Thyroid gland (tissue), 4 donors: Measurements from ENCODE around the gene TRAF7.
"Not testable (repeated sequence)": the region's sequence is repeated elsewhere in the genome, so short reads cannot be mapped to it uniquely, and the experiment has no call there.

Source experiments
- CTCF ChIP-seq, 6 experiments: fragments of 200-600 bp in 3 of 6; fragments of 450-650 bp in 3 of 6; sonication (generic) in 3 of 6; IDR thresholded peaks; one replicate each; pipeline ENCODE4 v1.5.1; 2016 to 2019; ENCODE audit warnings: antibody characterized with exemption in 6 of 6, mild to moderate bottlenecking in 2 of 6, inconsistent platforms in 1 of 6, moderate library complexity in 1 of 6
- POLR2A ChIP-seq, 2 donors: fragments of 450-650 bp; IDR thresholded peaks; one replicate each; pipeline ENCODE4 v1.6.1; 2017; ENCODE audit warnings: antibody characterized with exemption in 2 of 2, mild to moderate bottlenecking in 2 of 2, moderate library complexity in 1 of 2

- TF ChIP-seq CTCF, POLR2A (IDR thresholded peaks at IDR 0.05): not testable (repeated sequence)
Measured at GRCh38 chr16:2126928-2127556, 28.5 kb upstream of the TRAF7 start.
